ENCODE measurements around the gene HOXB7.

DNA sequence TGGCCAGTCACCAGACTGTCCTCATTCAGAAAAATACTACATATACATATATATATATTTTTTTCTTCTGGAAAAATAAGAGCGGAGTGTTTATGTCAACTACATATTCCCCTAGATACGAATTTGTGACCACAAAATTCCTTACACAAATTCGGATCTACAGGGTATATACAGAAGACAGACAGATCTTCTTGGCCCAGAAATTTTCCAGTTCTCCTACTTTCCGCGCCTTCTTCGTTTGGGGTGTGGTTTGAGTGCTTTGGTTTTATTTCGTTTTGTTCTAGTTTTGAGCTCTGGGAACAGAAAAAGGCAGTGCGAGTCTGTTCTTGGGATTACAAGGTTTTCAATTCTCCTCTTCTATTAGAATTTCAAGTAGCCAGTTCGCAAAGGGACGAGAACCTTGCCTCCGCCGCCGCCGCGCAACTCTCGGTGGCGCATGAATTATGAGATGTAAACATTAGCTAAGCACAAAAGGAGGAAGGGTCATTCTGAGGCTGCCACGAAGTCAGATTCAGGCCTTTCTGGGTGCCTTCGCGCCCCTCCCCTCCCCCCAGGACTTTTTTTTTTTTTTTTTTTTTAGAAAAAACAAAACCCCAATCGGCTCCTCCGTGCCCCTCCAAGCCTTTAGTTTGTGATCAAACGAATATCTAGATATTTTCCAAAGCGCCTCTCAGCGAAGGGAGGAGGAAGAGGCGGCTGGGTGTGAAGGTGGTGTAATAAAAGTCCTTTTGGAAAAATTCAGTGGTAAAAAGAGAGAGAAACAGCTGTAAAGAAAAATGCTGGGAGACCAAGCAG lies 30.9 kb downstream of the HOXB7 start:
- TF ChIP-seq, protein P1, sequence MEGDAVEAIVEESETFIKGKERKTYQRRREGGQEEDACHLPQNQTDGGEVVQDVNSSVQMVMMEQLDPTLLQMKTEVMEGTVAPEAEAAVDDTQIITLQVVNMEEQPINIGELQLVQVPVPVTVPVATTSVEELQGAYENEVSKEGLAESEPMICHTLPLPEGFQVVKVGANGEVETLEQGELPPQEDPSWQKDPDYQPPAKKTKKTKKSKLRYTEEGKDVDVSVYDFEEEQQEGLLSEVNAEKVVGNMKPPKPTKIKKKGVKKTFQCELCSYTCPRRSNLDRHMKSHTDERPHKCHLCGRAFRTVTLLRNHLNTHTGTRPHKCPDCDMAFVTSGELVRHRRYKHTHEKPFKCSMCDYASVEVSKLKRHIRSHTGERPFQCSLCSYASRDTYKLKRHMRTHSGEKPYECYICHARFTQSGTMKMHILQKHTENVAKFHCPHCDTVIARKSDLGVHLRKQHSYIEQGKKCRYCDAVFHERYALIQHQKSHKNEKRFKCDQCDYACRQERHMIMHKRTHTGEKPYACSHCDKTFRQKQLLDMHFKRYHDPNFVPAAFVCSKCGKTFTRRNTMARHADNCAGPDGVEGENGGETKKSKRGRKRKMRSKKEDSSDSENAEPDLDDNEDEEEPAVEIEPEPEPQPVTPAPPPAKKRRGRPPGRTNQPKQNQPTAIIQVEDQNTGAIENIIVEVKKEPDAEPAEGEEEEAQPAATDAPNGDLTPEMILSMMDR (IDR thresholded peaks at IDR 0.05), result no peak
- no peak for TF ChIP-seq POLR2A (IDR thresholded peaks at IDR 0.05)
